ENCODE measurements around the gene CBLL2.

GRCh38 chrX:22313766-22314165 lies 41.1 kb downstream of the CBLL2 start:
- TF ChIP-seq CTCF (conservative IDR thresholded peaks at IDR 0.05; ENCODE audit: low read depth, low read length), result no peak
- no peak for TF ChIP-seq POLR2A (IDR thresholded peaks at IDR 0.05; ENCODE audit: low read depth, low read length)
